PC-3 (cell line): ENCODE measurements around the gene USHBP1.

Experiments
- CTCF ChIP-seq: fragments of 300-600 bp; sonication (generic); conservative IDR thresholded peaks from 2 replicates; pipeline ENCODE4 v1.5.1; 2017; ENCODE audit warnings: antibody characterized with exemption, low read depth, mild to moderate bottlenecking, low read length
- EZH2 ChIP-seq: fragments of 300-600 bp; sonication (generic); IDR thresholded peaks from one replicate; pipeline ENCODE4 v1.6.1; 2017; ENCODE audit warnings: antibody characterized with exemption, mild to moderate bottlenecking, low read length; ENCODE audit not compliant: unreplicated experiment

GRCh38 chr19:17266975-17267788 is 2.6 kb upstream of the USHBP1 start, which contains the start of gene BABAM1:
- TF ChIP-seq CTCF: no peak
- TF ChIP-seq EZH2: no peak
